K562 (cell line): ENCODE results near the gene CCNYL1. TPM values are rescaled to one million over a fixed set of nuclear protein-coding genes. Genes with fewer than 3 reads are reported as not detected.
A peak's percentile ranks its signal among the peaks of the same experiment; 100 is the strongest.

Experiments
- CHD1 ChIP-seq: fragments of 200-600 bp; sonication (generic); IDR thresholded peaks from one replicate; pipeline ENCODE4 v1.6.1; 2012; ENCODE audit warnings: mild to moderate bottlenecking, moderate library complexity, low read length, inconsistent platforms
- NRF1 ChIP-seq, 2 experiments: fragments of 450-650 bp; IDR thresholded peaks in 1 of 2; conservative IDR thresholded peaks in 1 of 2; 2 replicates each; pipeline ENCODE4 v1.6.1; 2014; ENCODE audit warnings: mild to moderate bottlenecking in 2 of 2
- polyA plus RNA-seq, 8 experiments: library from polyadenylated mRNA; depleted of rRNA in 4 of 8; stranded (reverse) in 5 of 8; unstranded in 3 of 8; fragments of >200 nt; fragmentation: Nextera tagmentation in 2 of 8; fragmentation: Illumina TruSeq in 1 of 8; extraction: Ambion mirVana in 2 of 8; extraction: Trizol in 1 of 8; gene quantifications; 2 replicates each; pipeline versions ENCODE4 v1.2.1 to v1.2.3, GENCODE V29; 2011 to 2014; ENCODE audit warnings: inconsistent platforms in 1 of 8, missing spikeins in 1 of 8
- total RNA-seq, 7 experiments: library from RNA; depleted of rRNA in 6 of 7; stranded (reverse); fragments of >200 nt in 6 of 7; fragmentation: Illumina TruSeq in 2 of 7; extraction: Trizol in 2 of 7; gene quantifications; 2 replicates each; pipeline versions ENCODE4 v1.2.1 to v1.2.3, GENCODE V29; 2011 to 2021; ENCODE audit warnings: low replicate concordance in 1 of 7
- TF ChIP-seq, protein P1 (sequence below), 2 experiments: IDR thresholded peaks; 2 replicates each; pipeline ENCODE4 v1.6.1; 2012; ENCODE audit warnings: improper control_type of control experiment in 2 of 2, low read depth in 2 of 2, low read length in 2 of 2, borderline replicate concordance in 1 of 2
- TF ChIP-seq, protein P2 (sequence below), 2 experiments: IDR thresholded peaks; 2 replicates each; pipeline ENCODE4 v1.6.1; 2011; ENCODE audit warnings: borderline replicate concordance in 1 of 2, control low read depth in 1 of 2, low read depth in 1 of 2, low read length in 1 of 2, mild to moderate bottlenecking in 1 of 2, mixed read lengths in 1 of 2, moderate library complexity in 1 of 2; ENCODE audit not compliant: insufficient read depth in 1 of 2, insufficient read length in 1 of 2, poor library complexity in 1 of 2, severe bottlenecking in 1 of 2; ENCODE audit errors: extremely low read depth in 1 of 2

The CCNYL1 gene
- total and polyA plus RNA-seq, 9 of the 15 experiments (the other 6 are each of a cell fraction or from before 2014, with no cell fraction given) = 1.9 to 7.5 (median 4.7) TPM

DNA sequence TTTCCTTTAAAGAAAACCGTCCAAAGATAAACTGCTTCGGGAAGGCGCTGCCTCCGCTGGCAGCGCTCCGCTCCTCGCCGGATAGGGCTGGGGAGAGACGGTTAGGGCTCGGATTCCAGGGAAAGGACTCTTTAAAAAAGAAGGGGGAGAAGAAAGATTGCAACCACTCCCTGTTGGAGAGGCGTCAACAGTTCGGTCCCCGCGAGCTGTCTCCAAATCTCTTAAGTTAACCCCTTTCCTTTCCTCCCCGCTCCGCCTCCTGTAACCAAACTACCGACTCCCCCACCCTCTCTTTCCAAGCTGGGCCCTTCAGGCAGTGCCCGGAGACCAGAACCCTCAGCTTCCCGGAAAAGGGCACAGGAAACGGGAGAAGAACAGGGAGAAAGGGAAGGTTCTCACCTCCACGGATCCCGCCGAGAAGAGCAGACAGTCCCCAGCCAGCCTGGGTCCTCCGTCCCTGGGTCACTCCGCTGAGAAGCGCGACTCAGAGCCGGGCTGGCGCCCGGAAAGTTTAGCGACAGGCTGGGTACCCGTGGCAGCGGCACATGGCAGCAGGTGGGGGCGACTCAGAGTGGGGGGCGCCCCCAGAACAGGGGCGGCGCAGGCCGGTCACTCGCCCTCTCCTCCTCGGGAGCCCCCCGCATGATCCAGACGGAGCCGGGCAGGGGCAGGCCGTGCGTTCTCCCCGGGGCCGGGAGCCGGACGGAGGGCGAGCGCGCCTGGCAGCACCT lies 57.6 kb downstream of the CCNYL1 start (continued):
- TF ChIP-seq, protein P1, sequence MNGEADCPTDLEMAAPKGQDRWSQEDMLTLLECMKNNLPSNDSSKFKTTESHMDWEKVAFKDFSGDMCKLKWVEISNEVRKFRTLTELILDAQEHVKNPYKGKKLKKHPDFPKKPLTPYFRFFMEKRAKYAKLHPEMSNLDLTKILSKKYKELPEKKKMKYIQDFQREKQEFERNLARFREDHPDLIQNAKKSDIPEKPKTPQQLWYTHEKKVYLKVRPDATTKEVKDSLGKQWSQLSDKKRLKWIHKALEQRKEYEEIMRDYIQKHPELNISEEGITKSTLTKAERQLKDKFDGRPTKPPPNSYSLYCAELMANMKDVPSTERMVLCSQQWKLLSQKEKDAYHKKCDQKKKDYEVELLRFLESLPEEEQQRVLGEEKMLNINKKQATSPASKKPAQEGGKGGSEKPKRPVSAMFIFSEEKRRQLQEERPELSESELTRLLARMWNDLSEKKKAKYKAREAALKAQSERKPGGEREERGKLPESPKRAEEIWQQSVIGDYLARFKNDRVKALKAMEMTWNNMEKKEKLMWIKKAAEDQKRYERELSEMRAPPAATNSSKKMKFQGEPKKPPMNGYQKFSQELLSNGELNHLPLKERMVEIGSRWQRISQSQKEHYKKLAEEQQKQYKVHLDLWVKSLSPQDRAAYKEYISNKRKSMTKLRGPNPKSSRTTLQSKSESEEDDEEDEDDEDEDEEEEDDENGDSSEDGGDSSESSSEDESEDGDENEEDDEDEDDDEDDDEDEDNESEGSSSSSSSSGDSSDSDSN (IDR thresholded peaks at IDR 0.05; ENCODE audit: borderline replicate concordance in 1 of 2, low read depth in 2 of 2, low read length in 2 of 2) = peak in 1 of 2 experiments; percentile 20; a peak in 1 of 4 replicates
- TF ChIP-seq CHD1 (peak; percentile 59), NRF1 (conservative IDR thresholded peaks at IDR 0.05 in 1 of 2, IDR thresholded peaks at IDR 0.05 in 1 of 2) (no peak)
- TF ChIP-seq, protein P2, sequence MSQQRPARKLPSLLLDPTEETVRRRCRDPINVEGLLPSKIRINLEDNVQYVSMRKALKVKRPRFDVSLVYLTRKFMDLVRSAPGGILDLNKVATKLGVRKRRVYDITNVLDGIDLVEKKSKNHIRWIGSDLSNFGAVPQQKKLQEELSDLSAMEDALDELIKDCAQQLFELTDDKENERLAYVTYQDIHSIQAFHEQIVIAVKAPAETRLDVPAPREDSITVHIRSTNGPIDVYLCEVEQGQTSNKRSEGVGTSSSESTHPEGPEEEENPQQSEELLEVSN (IDR thresholded peaks at IDR 0.05; ENCODE audit: borderline replicate concordance in 1 of 2, extremely low read depth in 1 of 2, insufficient read depth in 1 of 2, insufficient read length in 1 of 2, low read depth in 1 of 2, low read length in 1 of 2, poor library complexity in 1 of 2, severe bottlenecking in 1 of 2) = peak in 1 of 2 experiments; percentile 57
